A673 (cell line): Measurements from ENCODE around the gene CDH10.

Experiments used
- CTCF ChIP-seq: fragments of 300-800, 200-600 bp; sonication (generic); conservative IDR thresholded peaks from 2 replicates; pipeline ENCODE4 v1.5.1; 2017; ENCODE audit warnings: low read depth, mild to moderate bottlenecking, antibody characterized with exemption, low read length, moderate library complexity, mixed read lengths
- EZH2 ChIP-seq: fragments of 200-600 bp; sonication (generic); IDR thresholded peaks from 2 replicates; pipeline ENCODE4 v1.6.1; 2017; ENCODE audit warnings: borderline replicate concordance, low read depth, mild to moderate bottlenecking, mixed read lengths, antibody characterized with exemption, low read length; ENCODE audit not compliant: poor library complexity, severe bottlenecking

DNA sequence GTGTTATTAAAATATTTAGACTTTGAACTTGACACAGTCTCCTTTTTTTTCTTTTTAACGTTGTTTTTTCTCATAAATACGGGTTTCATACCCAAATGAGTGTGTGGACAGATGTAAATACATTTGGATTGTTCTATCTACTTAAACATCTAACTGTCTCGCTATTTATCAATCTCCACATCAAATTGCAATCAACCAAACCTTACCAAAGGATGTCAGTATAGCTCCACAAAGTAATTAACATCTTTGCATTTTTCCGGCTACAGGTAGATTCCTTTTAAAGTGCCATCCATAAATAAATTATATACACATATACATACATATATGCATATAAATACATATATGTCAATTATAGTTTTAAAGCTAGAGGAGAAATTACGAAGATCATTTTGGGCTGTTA, 705 bp upstream of the CDH10 start:
- TF ChIP-seq CTCF (no peak), EZH2 (no peak)
